RCC 7860 (cell line): Measurements from ENCODE around the gene UQCC5.

Experiments used
- DNase-seq: peaks from one replicate; pipeline ENCODE4 v3.0.0-alpha.2; 2015; ENCODE audit warnings: low spot score
- FAIRE-seq: peaks from 2 replicates; lab custom pipeline; 2012; peaks lifted over from hg19 to GRCh38; lab: Jason Lieb, UNC

The UQCC5 gene

DNA sequence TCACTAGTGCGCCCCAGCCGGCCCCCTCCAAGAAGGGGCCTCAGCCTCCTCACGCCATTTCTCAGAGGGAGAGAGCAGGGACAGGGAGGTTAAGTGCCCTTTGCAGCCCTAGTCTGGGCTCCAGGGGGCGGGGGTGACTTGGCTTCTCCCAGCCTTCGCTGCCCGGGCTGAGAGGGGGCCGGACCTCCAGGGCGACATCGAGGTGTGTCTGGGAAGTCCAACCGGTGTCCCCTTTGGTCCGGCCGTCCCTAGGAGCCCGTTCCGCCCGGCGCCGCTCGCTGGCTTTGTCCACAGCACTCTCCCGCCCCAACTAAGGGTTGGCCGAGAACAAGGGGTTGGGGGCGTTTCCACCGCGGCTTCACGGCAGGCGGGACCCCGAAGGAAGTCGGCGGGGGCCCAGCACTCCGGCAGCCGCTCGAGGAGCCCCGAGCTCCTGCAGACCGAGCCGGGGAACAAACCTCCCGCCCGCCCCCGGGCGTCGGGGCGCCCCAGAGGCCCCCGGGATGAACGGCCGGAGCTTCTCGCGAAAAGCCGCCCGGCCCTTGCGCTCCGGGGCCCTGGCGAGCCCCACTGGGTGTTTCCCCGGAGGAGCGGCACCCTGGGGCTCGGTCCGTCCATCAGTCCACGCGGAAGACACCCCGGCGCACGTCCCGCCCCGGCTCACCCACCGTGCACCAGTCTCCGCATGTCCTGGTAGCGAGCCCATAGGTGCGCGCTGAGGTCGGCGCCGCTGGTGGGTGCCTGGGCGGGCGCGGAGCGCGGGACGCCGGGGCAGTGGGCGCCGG, 3.4 kb upstream of the UQCC5 start:
- DNase-seq (no peak), FAIRE-seq (no peak)

DNA sequence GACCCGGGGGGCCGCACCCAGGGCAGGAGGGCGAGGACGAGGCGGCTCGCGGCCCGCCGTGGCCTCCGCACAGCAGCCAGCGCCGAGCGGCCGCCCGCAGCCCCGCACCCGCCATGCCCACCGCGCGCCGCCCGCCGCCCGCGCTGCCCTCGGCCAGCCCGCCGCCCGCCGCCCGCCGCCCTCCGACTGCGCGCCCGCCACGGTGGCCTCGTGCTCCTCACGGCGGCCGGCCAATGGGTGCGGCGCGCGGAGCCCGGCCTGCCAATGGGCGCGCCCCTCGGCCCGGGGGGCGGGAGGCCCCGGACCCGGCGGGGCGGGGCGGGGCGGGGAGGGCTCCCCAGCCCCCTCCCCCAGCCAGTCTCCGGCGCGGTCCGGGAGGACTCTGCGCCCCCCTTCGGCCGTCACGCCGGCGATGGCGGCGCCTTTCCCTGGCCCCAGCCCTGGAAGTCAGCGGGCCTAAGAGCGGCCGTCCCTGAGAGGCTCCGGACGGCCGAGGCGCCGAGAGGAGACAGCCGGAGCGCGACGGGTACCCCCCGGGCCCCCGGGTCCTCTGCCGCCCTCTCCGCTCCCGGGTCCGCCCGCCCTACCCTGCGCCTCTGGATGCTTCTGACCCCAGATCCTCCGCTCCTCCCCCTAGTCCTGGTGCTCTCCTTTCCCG, 2.7 kb upstream of the UQCC5 start, which contains the start of gene NT5DC2:
Gene NT5DC2, minus strand, starts transcription at position 235 of the 658 bp plus-strand sequence. Its CDS starts 120 bp downstream, at position 115.
- FAIRE-seq (no peak), DNase-seq (peak; percentile 42)

DNA sequence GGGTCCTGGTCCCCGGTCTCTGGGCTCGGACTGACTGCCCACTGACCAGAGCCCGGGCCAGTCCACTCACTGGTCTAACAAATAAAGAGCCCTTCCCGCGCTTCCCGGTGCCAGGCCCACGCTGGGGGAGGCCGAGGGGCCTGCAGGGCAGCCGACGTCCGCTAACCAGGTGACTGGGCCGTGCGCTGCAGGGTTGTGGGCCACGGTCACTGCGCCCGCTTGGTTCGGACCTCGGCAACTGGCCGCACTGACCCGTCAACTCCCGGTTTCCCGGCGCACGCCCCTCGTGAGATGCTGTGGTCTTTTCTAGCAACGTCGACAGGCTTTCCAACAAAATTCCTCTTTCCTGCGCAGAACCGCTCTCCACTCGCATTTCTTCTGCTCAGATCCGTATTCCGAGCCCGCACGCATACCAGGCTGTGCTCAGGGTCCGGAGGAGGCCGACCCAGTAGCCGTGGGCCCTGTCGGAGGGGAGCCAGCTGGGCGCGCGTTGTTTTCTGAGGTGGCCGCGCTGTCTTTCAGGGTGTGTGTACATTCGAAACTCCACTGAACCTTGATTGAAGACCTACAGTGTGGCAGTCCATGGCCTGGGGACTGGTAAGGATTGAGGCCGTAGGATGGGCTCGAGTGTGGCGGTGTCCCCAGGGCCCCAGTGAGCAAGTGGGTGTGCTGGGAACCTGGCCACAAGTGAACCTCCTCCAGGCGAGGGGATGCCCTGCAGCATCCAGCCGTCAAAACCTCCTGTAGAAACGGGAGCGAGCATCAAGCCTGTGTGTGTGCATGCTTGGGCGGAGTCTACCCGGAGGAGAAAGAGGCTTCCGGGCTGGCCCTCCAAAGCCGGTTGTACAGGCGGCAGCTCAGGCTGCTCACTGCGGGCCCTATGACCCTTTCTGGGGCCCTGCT, 1.9 kb upstream of the UQCC5 start:
- no peak for DNase-seq
- no peak for FAIRE-seq

DNA sequence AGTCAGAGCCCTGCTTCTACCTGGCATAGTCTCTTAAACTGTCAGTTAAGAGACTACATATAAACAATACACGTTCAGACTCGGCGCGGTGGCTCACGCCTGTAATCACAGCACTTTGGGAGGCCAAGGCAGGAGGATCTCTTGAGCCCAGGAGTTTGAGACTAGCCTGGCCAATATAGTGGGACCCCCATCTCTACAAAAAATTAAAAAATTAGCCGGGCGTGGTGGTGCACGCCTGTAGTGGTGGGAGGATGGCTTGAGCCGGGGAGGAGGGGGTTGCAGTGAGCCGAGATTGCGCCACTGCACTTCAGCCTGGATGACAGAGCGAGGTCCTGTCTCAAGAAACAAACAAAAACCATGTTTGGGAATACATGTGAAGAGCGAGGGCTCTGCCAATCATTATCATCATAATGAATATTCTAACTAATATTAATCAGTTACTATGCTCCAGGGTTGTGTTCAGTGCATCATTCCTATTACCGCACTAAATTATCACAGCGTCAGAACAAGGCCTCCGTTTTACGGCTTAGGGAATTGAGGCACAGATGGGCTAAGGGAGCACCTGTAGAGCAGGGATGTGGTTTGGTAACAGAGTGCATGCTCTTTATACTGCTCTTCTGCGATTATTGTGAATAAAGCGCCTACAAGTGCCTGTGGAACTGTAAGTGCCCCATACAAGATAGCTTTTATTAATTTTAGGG, 844 bp upstream of the UQCC5 start:
- no peak for DNase-seq
- FAIRE-seq, result no peak

DNA sequence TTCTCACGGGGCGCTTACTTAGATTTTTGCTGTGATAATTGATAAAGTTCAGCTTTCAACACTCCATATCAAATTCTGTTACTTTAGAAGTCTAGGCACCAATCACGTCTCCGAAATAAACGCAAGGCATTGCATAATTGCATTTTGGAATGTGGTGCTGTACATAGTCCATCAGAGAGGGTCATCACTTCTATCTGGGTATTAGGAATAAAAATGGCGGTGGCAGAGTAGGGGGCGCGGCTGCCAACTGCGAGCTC, 365 bp upstream of the UQCC5 start:
- DNase-seq, result no peak
- no peak for FAIRE-seq

DNA sequence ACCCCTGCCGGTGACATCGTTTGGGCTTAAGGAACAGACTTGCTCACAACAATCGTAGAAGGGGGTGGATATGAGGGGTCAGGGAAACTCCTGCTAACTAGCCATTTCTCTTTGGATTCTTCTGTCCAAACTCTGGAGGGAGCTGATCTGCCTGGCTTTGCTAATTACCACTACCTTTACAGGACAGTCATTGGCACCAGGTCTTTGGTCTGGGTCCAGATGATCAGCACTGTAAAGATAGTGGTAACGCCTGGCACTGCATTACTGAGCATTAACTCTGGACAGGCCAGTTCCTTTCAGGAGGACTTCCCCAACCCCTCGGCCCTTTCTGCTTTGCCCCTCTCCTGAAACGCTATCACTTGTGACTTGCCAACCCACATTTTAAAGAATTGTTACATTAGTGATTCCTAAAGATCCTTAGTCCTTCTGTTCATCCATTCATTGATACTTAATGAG, 788 bp downstream of the UQCC5 start:
- FAIRE-seq (no peak), DNase-seq (no peak)

DNA sequence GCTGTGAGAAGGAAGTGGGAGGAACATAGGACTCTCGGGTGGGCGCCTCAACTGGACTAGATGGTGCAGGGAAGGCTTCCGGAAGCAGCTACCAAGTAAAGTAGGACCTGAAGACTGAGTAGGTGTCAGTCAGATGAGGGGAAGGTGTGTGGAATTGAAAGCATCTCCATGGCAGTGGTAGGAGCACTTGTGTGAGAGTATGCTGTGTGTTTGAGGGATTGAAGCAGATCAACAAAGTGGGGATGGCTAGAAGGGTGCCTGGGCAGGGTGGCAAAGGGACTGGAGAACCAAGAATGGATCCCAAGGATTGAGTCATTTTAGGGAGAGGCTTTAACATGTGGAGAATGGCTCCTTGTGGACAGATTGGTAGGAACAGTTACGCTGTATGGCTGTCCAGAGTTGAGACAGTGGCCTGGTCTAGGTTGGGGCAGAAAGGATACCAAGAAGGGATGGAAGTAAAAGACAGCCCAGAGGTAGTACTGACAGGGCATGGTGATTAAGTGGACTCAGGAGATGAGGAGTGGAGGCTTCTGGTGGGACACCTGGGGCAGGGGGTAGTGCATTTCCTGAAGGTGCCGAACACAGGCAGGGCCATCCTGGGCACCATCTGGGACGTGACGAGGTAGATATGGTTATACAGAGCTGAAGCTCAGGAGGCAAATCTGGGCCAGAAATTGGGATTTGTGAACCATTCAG, 1.5 kb downstream of the UQCC5 start:
- no peak for FAIRE-seq
- DNase-seq, result no peak

DNA sequence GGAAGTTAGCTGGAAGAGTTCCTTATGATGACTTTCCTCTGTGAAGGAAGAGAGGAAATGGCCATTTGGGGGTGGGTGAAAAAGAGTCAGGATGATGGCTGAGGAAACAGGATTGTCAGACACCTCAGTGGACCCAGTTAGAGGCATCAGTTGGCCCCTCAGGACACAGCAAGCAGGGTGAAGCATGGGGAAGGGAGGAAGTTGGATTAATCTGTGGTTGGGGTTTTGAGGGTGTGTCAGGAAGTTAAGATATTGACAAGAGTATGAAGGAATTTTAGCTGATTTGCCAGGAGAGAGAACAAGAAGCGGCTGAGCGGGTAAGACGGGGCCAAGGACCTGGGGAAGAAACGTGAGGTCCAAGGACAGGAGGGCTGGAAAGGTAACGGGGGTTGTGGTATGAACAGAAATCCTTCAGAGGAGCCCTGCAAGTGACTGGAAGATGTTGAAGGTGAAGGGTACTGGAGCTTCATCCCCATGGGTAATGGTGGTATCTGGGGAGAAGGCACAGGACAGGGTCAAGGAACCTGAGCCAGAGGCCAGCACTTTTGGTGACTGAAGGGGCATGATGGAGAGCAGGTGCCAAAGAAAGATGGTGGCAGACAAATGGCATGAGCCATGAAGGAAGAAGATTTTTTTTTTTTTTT, 2.7 kb downstream of the UQCC5 start:
- no peak for FAIRE-seq
- DNase-seq, result no peak

DNA sequence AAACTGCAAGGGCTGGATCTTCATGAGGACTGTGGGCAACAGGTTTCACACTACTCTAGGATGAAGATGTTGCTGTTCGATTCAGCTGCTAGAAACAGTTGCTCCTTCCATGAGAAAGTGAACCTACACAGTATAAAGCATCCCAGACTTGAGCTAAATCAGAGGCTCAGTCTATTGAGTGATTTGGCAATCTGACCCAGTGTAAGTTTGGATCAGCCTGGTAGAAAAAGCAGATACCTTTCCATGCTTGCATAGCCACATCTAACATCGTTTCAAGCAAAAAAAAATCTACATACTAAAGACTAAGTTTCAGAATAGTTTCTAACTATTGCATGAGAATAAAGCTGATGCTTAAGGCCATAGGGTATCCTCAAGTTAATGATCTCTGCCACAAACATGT, 4.6 kb downstream of the UQCC5 start:
- FAIRE-seq (no peak), DNase-seq (no peak)

DNA sequence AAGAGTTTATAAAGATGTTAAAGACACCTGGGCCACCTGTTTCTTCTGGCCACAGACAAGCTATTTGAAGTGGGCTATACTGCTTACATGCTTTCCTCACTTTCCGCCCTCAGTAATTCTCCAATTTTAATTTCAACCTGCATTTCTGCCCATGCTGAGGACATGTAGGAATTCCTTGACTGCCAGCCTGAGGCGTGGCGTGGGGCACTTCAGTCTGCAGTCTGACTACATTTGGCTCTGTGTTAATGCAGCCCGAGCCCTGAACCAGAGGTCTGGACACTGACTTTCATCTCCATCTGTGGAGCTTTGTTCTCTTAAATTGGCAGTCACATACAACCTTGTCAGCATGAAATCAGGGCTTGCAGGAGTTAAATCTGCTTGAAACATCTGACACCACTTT, 8.5 kb downstream of the UQCC5 start:
- DNase-seq (no peak), FAIRE-seq (no peak)

DNA sequence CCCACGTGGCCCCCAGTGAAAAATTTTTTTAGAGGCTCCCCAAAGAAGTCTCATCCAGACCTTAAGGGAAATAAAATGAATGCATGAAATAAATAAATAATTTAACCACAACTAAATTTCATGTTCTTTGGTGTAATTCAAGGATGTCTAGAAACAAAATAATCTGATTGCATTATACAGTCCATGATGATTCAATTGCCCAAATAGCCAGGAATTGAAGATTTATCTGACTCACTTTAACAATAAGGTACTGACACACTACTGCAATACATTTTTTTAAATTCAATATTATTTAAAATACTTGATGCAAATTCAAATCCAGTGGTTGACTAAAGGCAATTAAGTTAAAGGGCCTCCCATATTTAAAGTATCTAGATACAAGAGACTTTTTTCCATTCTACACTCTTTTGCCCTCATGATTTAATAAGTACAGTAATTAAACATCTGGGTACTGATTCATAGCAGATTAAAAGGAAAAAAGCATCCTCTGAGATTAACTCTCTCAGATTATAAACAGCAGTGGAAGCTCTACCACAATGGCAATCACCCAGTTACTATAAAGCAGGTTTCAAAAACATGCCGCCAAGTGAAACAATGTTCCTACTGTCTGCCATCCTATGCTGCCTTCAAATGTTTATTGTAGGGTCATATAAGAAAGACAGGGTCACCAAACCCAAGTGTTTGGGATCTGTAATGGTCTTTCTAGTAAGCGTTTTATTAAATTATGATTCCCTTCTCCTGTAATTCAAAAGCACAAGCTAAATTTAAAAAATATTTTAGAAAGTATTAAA, 9.9 kb downstream of the UQCC5 start:
- DNase-seq (no peak), FAIRE-seq (no peak)

DNA sequence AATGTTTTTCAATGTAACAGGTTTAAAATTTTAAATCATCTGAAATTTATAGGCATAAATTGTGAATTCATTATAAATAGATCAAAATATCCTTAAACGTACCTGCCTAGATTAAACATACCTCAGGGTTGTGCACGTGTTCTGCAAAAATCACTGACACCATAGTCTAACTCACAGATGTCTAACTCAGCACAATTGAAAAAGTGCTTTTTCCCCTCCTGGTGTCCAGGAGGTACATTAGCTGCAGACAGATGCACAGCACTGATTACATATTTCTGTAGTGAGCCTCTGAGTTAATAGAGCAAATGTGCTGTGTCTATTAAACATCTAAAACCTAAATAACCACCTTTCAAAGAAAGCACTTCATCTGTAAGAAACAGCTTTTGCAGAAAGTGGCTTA, 10.7 kb downstream of the UQCC5 start:
- DNase-seq, result no peak
- FAIRE-seq, result no peak

DNA sequence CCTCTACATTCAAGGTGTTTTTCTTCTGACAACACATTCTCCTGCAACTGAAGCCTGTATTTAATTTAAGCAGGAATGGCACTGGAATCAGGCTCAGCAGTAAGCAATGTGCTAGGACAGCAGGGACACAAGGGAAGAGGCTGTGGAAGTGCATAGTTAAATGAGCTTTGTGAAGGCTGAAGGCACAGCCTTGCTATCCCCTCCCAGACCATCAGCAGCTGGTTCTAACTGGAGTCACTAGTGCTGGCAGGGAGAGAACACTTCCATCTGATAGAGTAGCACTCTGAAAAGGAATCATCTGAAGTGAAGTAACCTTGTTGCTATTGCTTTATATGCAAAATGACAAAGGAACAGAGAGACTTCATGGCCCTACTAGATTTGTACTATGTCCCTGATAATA, 14.7 kb downstream of the UQCC5 start:
- FAIRE-seq, result no peak

DNA sequence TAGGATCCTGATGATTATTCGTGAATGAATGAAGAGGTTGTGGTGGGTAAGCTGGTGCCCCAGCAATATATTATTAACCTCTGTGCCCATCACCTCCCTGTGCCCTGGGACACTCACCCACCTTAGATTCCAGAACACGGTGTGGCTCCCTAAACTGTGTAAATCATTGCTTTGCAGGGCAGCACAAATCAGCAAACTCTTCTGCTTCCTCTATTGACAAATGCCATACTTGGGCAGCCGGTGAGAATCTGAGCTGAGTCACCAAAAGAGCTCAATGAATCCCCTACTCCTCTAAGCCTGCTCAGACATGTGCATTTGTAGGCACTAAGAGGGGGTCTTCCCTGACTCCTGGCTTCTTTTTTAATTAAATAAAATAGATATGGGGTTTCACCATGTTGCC, 15.7 kb downstream of the UQCC5 start:
- DNase-seq (no peak), FAIRE-seq (no peak)

More for the DNA sequence above, 14.7 kb downstream of the UQCC5 start:
- no peak for DNase-seq

DNA sequence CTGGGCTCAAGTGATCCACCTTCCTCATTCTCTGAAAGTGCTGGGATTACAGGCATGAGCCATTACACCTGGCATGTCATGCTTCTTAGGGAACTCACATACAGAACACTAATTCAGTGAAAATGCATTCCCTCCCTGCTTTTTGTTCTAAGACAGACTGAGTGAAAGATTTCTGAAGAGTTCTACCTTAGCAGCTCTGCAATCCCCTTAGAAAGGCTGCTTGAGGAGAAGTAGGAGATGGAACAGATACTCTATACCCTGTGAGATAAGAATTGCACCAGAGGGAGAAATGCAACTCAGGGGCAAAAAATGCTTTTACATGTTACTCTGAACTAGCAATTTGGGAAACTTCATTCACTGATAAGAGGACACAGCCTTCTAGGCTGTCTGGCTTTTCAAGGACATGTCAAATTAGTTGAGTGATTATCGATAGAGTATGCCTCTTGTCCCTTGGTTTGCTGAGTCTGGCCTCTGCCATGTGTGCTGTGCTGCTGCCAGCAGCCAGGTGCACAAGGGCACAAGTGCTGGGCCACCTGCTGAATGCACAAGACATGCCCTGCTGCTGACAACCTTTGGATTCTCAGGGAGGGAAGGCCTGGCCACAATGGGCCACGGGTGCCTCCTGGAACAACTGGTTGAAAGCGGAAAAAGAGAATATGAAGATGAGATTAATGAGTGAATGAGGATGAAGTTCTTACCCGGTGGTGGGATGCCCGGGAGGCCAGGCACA, 17.8 kb downstream of the UQCC5 start:
- FAIRE-seq (no peak), DNase-seq (no peak)

DNA sequence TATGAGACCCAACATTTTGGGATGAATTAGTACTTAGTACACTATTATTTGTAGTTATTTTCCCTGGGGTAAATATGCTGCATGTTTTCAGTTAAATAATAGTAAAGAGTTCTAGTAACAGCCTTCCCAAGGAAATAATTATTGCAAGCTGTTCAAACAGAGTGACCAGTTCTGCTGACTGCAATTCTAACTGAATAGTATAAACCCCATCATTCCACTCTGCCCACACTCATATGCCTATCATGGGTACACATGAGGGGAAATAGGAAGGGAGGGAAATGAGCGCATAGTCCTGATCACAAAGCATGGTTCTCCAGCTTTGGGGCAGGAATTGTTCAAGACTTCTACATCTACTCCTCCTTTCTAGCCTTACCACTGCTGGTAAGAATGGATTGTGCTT, 18.7 kb downstream of the UQCC5 start:
- FAIRE-seq (no peak), DNase-seq (no peak)

DNA sequence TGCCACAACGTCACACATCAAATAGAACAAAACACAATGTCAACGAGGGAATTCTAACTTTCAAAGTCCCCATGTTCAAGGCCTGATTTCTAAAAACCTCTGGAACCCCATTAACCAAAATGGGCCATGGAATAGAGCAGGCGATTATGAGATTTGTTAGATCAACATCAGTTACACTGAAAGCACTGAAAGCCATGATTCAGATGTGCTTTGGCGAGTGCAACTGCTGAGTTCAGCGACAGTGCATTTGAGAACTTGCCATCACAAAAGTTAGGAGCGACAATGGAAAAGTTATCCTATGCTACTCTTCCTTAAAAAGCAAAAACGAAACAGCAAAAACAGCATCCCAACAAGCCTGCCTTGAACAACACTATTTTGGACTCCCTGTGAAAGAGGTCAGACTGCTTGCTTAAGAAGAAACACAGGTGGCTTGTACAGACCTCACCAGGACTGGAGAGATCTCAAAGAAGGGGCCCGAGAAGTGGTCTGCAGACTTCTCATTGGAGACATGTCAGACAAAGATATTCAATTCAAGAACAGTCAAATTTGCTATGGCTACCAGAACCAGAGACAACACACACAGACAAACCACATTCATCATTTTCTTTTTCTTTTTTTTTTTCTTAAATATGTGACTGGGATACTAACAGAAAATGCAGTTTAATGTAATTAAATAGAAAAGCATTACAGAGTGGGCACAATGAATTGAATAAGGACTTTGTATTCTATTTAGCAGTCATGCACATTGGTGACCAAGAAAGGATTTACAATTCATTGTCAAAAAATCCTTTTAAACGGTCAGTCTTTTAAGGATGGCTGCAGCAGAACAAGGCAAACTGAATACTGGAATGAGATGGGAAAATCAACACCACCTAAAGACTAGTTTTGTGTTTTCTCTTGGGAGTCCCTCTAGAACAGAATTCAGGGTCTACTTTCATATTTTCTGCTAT, 20.9 kb downstream of the UQCC5 start:
- FAIRE-seq (no peak), DNase-seq (no peak)
